ENCODE data around the gene KLHL29.

GRCh38 chr2:23493846-23494245, 108.9 kb downstream of the KLHL29 start:
- TF ChIP-seq CTCF (IDR thresholded peaks at IDR 0.05) = no peak
- TF ChIP-seq EZH2 (IDR thresholded peaks at IDR 0.05; ENCODE audit: borderline replicate concordance, insufficient read depth, low read depth, low read length, poor library complexity, severe bottlenecking) = no peak

Data from B cell (primary cell).